ENCODE measurements around the gene NCMAP. TPM values are rescaled to one million over a fixed set of nuclear protein-coding genes. Genes with fewer than 3 reads are reported as not detected.
A peak's percentile ranks its signal among the peaks of the same experiment; 100 is the strongest.

Gene NCMAP
- total RNA-seq, 1 experiment from 2014 or later: 2.0 TPM

DNA sequence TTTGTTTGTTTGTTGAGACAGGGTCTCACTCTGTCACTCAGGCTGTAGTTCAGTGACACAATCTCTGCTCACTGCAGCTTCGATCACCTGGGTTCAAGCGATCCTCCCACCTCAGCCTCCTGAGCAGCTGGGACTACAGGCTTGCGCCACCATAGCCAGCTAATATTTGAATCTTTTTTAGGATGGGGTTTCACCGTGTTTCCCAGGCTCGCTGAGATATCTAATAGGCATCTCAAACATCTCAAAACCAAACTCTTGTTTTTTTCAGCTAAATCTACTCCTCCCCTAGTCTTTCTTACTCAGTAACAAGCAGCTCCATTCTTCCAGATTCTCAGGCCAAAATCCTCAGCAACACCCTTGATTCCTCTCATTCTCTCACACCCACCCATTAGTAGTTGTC lies 65.2 kb downstream of the NCMAP start:
- DNase-seq (ENCODE audit: low spot score): no peak

DNA sequence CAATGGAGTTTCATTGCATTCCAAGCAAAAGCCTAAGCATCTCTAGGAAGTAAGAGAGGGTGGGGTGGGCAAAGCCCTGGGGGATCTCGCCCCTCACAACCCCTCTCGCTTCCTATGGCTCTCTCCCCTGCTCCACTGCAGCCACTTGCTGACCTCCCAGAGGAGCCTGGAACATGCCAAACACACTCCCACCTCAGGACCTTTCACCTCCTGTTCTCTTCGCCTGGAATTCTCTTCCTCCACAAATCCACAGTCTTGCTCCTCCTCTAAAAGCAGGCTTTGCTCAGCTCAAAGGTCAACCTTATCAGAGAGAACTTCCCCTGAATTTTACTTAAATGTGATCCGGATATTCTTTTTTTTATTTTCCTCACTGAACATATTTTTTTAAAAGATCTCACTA lies 66.3 kb downstream of the NCMAP start:
- no peak for DNase-seq (ENCODE audit: low spot score)

DNA sequence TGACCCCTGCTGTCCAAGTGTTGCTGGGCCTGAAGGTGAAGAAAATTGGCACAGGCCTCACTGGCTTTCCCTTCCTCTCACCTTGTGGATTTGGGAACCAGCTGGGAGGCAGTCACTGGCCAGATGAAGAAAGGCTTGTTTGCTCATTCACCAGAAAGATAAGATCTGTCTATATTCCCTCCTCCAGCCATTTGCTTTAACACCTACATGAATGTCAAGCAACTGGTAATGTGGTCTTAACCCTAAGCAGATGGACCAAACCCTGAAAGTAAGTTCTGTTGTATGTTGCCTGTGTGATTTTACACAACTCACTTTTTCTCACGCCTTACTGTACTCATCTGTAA lies 76.9 kb downstream of the NCMAP start:
- no peak for DNase-seq (ENCODE audit: low spot score)

- DNase-seq (ENCODE audit: low spot score): peak; percentile 74
These were observed 79.4 kb downstream of the NCMAP start for GRCh38 chr1:24635195-24635843.

- DNase-seq (ENCODE audit: low spot score): no peak
These were observed 80.9 kb downstream of the NCMAP start for GRCh38 chr1:24636661-24637357.

- DNase-seq (ENCODE audit: low spot score): no peak
These were observed 83.2 kb downstream of the NCMAP start for GRCh38 chr1:24639094-24639493.

GRCh38 chr1:24639881-24640280 lies 84.0 kb downstream of the NCMAP start:
- DNase-seq (ENCODE audit: low spot score): no peak

- no peak for DNase-seq (ENCODE audit: low spot score)
These were observed 84.4 kb downstream of the NCMAP start for GRCh38 chr1:24640288-24640687.

DNA sequence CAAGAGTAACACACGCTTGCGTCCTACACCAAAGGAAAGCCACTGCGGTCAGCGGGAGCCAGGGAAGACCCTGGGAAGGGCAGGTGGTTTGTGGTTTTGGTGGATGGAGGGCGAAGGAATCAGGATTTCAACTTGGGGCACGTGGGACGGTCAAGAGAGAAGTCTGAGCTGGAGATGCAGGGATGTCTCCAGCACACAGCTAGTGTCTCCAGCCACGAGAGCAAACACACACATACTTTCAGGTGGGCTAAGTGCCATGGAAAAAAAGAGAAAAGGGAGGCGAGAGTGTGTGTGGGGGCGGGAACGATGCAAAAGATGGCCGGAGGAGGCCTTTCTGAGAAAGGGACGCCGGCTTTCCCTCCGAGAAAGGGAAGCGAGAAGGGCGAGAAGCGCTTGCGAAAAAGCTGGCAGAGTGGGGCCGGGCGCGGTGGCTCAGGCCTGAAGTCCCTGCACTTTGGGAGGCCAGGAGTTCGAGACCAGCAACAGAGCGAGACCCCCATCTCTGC lies 85.8 kb downstream of the NCMAP start:
- no peak for DNase-seq (ENCODE audit: low spot score)

GRCh38 chr1:24642481-24643362 lies 86.8 kb downstream of the NCMAP start, which contains the start of gene SRRM1:
Gene SRRM1 (plus strand): TSS chr1:24643302. CDS start chr1:24643327, 25 bp downstream.
- peak; percentile 98 for DNase-seq (ENCODE audit: low spot score)

GRCh38 chr1:24643363-24644099 lies 87.6 kb downstream of the NCMAP start:
- DNase-seq (ENCODE audit: low spot score): peak; percentile 27

- peak; percentile 33 for DNase-seq (ENCODE audit: low spot score)
These were observed 88.2 kb downstream of the NCMAP start for GRCh38 chr1:24644100-24644384.

- no peak for DNase-seq (ENCODE audit: low spot score)
These were observed 93.0 kb downstream of the NCMAP start for GRCh38 chr1:24648919-24649318.

GRCh38 chr1:24652382-24652781 lies 96.5 kb downstream of the NCMAP start:
- DNase-seq (ENCODE audit: low spot score): no peak

DNA sequence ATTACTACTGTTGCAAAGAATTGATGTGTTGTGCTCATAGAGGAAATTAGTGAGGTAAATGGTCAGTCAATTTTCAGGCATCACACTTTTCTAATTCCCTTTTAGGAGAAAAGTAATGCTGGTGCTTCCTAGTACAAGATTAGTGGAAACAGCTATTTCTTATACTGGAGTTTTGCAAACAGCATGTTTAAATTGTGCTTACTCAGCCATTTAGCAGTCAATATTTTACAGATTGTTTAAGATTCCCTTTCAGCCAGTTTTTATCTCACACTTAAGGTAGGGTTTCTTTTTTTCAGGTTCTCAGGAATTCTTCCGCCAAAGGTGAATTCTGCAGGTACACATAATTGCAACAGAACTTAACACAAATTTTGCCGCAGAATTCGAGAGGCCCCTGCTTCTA lies 98.1 kb downstream of the NCMAP start:
- DNase-seq (ENCODE audit: low spot score): no peak

DNA sequence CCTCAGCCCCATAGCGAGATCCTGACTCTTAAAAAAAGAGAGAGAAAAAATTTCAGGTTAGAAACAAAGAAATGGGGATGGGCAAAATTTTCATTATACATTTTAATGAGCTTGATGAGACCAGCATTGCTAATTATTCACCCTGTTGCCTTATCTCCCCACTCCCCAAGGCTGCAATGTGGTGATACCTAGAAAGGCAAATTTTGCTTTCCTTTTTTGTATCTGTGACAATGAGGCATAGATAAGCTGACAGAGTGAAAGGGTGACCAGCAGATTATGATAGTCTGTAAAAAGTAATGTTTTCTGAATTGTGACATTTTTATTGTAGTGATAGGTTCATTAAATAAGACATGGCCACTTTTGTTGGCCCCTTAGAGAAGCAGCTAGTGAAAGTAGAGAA lies 100.2 kb downstream of the NCMAP start:
- no peak for DNase-seq (ENCODE audit: low spot score)

DNA sequence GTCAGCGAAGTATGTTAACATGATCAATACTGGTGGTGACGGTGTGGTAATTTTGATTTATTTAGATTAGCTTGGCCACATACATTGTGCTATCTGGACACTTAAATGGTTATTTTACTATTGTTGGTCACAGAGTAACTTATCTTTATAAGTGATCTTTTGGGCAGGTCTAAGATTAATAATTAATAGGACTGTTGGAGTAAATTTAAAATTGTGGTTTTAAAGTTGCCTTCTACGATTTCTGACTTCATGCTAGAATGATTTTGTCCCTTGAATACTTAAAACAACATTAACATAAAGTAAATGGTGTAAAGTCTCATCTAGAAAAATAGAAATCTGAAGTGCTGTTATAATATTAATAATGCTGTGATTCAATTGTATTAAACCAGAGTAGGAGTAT lies 101.9 kb downstream of the NCMAP start:
- DNase-seq (ENCODE audit: low spot score): no peak

All from HT-29 (cell line).